ENCODE data around the gene NECTIN1.
A peak's percentile ranks its signal among the peaks of the same experiment; 100 is the strongest.

The NECTIN1 gene

GRCh38 chr11:119728651-119729580 lies at the start of gene NECTIN1:
NECTIN1 (minus strand) TSS chr11:119729200; CDS start chr11:119728553, 647 bp downstream.
- DNase-seq = peak; percentile 76 to 84

- DNase-seq = no peak
These were observed 49.6 kb upstream of the NECTIN1 start for GRCh38 chr11:119778391-119779194.

- DNase-seq = no peak
These were observed 48.9 kb upstream of the NECTIN1 start for GRCh38 chr11:119777940-119778339.

GRCh38 chr11:119776651-119777050 lies 47.7 kb upstream of the NECTIN1 start:
- DNase-seq = no peak

- DNase-seq = no peak
These were observed 47.1 kb upstream of the NECTIN1 start for GRCh38 chr11:119776031-119776636.

GRCh38 chr11:119774172-119774763 lies 45.3 kb upstream of the NECTIN1 start:
- DNase-seq = no peak

GRCh38 chr11:119772641-119773415 lies 43.8 kb upstream of the NECTIN1 start:
- DNase-seq = no peak

GRCh38 chr11:119772076-119772475 lies 43.1 kb upstream of the NECTIN1 start:
- DNase-seq = no peak

- DNase-seq = no peak
These were observed 42.3 kb upstream of the NECTIN1 start for GRCh38 chr11:119771172-119771770.

GRCh38 chr11:119765628-119766027 lies 36.6 kb upstream of the NECTIN1 start:
- DNase-seq = no peak

- peak; percentile 30 to 49 for DNase-seq
These were observed 35.3 kb upstream of the NECTIN1 start for GRCh38 chr11:119764108-119764868.

GRCh38 chr11:119763071-119763728 lies 34.2 kb upstream of the NECTIN1 start:
- no peak for DNase-seq

GRCh38 chr11:119759747-119760412 lies 30.9 kb upstream of the NECTIN1 start:
- no peak for DNase-seq

- no peak for DNase-seq
These were observed 30.3 kb upstream of the NECTIN1 start for GRCh38 chr11:119759324-119759723.

GRCh38 chr11:119758291-119758690 lies 29.3 kb upstream of the NECTIN1 start:
- DNase-seq = no peak

- DNase-seq = no peak
These were observed 28.4 kb upstream of the NECTIN1 start for GRCh38 chr11:119757378-119757777.

- DNase-seq = no peak
These were observed 27.3 kb upstream of the NECTIN1 start for GRCh38 chr11:119756169-119756865.

- DNase-seq = no peak
These were observed 26.5 kb upstream of the NECTIN1 start for GRCh38 chr11:119755356-119756071.
